ENCODE measurements around the gene EPB42. TPM values are rescaled to one million over a fixed set of nuclear protein-coding genes. Genes with fewer than 3 reads are reported as not detected.

EPB42 gene
- total RNA-seq, 6 donors from 2014 or later: 0.39 TPM; not detected in 5

GRCh38 chr15:43249699-43250203 lies 28.9 kb upstream of the EPB42 start:
- Histone ChIP-seq H3K36me3 (no peaks in the 10 kb centered on the region), H3K9me3 (no peaks in the 10 kb centered on the region), H3K4me1 (no peaks in the 10 kb centered on the region), H3K27ac (no peak overlapping the region), H3K4me3 (no peak overlapping the region), H3K27me3 (no peaks in the 10 kb centered on the region)
- TF ChIP-seq POLR2A (IDR thresholded peaks at IDR 0.05) (no peak), CTCF (IDR thresholded peaks at IDR 0.05) (no peak), POLR2AphosphoS5 (IDR thresholded peaks at IDR 0.05) (no peak), EP300 (IDR thresholded peaks at IDR 0.05) (no peak)
- 46 to 52% methylated on average over 5 of the region's 5 CpGs for WGBS, 2 donors
- ATAC-seq (ENCODE audit: low FRiP score in 2 of 2) (peak in 1 of 2 donors; percentile 82), DNase-seq (no peak)

- H3K27me3 ChIP-seq: no peaks in the 10 kb centered on the region
- TF ChIP-seq POLR2AphosphoS5 (IDR thresholded peaks at IDR 0.05) (no peak), EP300 (IDR thresholded peaks at IDR 0.05) (no peak), CTCF (IDR thresholded peaks at IDR 0.05) (no peak), POLR2A (IDR thresholded peaks at IDR 0.05) (no peak)
- no peaks in the 10 kb centered on the region for H3K36me3 ChIP-seq
- H3K27ac ChIP-seq: no peak overlapping the region
- DNase-seq: no peak
- no peak for ATAC-seq (ENCODE audit: low FRiP score in 2 of 2)
- H3K9me3 ChIP-seq: no peaks in the 10 kb centered on the region
- 69 to 84% methylated on average over 2 of the region's 2 CpGs for WGBS, 2 donors
- no peak overlapping the region for H3K4me3 ChIP-seq
- H3K4me1 ChIP-seq: no peaks in the 10 kb centered on the region
Measured at GRCh38 chr15:43249236-43249635, 28.4 kb upstream of the EPB42 start.

- Histone ChIP-seq H3K4me3 (no peak overlapping the region), H3K27ac (no peak overlapping the region), H3K36me3 (no peaks in the 10 kb centered on the region), H3K4me1 (no peaks in the 10 kb centered on the region), H3K9me3 (no peaks in the 10 kb centered on the region), H3K27me3 (no peaks in the 10 kb centered on the region)
- ATAC-seq (ENCODE audit: low FRiP score in 2 of 2) (no peak), DNase-seq (no peak)
- no peak for TF ChIP-seq POLR2A (IDR thresholded peaks at IDR 0.05)
- TF ChIP-seq CTCF (IDR thresholded peaks at IDR 0.05): no peak
- 42 to 60% methylated on average over 6 of the region's 6 CpGs for WGBS, 2 donors
Measured at GRCh38 chr15:43246261-43246774, 25.5 kb upstream of the EPB42 start.

GRCh38 chr15:43244092-43244491 lies 23.3 kb upstream of the EPB42 start:
- Histone ChIP-seq H3K36me3 (no peaks in the 10 kb centered on the region), H3K4me3 (no peak overlapping the region), H3K27ac (no peak overlapping the region), H3K9me3 (no peaks in the 10 kb centered on the region), H3K4me1 (no peaks in the 10 kb centered on the region), H3K27me3 (no peaks in the 10 kb centered on the region)
- WGBS, 2 donors: 88 to 90% methylated on average over 4 of the region's 4 CpGs
- ATAC-seq (ENCODE audit: low FRiP score in 2 of 2) (no peak), DNase-seq (no peak)
- no peak for TF ChIP-seq POLR2A (IDR thresholded peaks at IDR 0.05)
- no peak for TF ChIP-seq CTCF (IDR thresholded peaks at IDR 0.05)
- TF ChIP-seq EP300 (IDR thresholded peaks at IDR 0.05): no peak
- no peak for TF ChIP-seq POLR2AphosphoS5 (IDR thresholded peaks at IDR 0.05)

- Histone ChIP-seq H3K27ac (no peak overlapping the region), H3K36me3 (no peaks in the 10 kb centered on the region), H3K9me3 (no peaks in the 10 kb centered on the region), H3K4me1 (no peaks in the 10 kb centered on the region), H3K27me3 (no peaks in the 10 kb centered on the region), H3K4me3 (no peak overlapping the region)
- DNase-seq (no peak), ATAC-seq (ENCODE audit: low FRiP score in 2 of 2) (no peak)
- TF ChIP-seq CTCF (IDR thresholded peaks at IDR 0.05) (no peak), POLR2A (IDR thresholded peaks at IDR 0.05) (no peak), EP300 (IDR thresholded peaks at IDR 0.05) (no peak), POLR2AphosphoS5 (IDR thresholded peaks at IDR 0.05) (no peak)
- 79 to 93% methylated on average over 2 of the region's 2 CpGs for WGBS, 2 donors
Measured at GRCh38 chr15:43243020-43243645, 22.3 kb upstream of the EPB42 start.
